Uterus (tissue), 2 donors: ENCODE results near the gene CALN1.
"Not testable (repeated sequence)": the region's sequence is repeated elsewhere in the genome, so short reads cannot be mapped to it uniquely, and the experiment has no call there.

ENCODE experiments used
- CTCF ChIP-seq, 4 experiments: fragments of 200-600 bp in 2 of 4; fragments of 450-650 bp in 2 of 4; sonication (generic) in 2 of 4; IDR thresholded peaks; one replicate each; pipeline ENCODE4 v1.5.1; 2016 to 2019; ENCODE audit warnings: antibody characterized with exemption in 4 of 4, mild to moderate bottlenecking in 2 of 4, moderate library complexity in 1 of 4
- POLR2A ChIP-seq, 2 donors: fragments of 450-650 bp; IDR thresholded peaks; one replicate each; pipeline ENCODE4 v1.6.1; 2016; ENCODE audit warnings: antibody characterized with exemption in 2 of 2, mild to moderate bottlenecking in 1 of 2, moderate library complexity in 1 of 2

- not testable (repeated sequence) for TF ChIP-seq CTCF, POLR2A (IDR thresholded peaks at IDR 0.05)
Observed at GRCh38 chr7:71737931-71738540, 674.1 kb downstream of the CALN1 start.
